ENCODE results near the gene GGT5.
A peak's percentile ranks its signal among the peaks of the same experiment; 100 is the strongest.
"Not testable (repeated sequence)": the region's sequence is repeated elsewhere in the genome, so short reads cannot be mapped to it uniquely, and the experiment has no call there.

GGT5 gene

GRCh38 chr22:24245030-24245431 is at the start of gene GGT5:
Gene GGT5 (minus strand): TSS chr22:24245082. CDS start chr22:24244725, 357 bp downstream.
- not testable (repeated sequence) for DNase-seq (ENCODE audit: low spot score)

- DNase-seq (ENCODE audit: low spot score) = not testable (repeated sequence)
Observed at GRCh38 chr22:24292202-24292830, 47.4 kb upstream of the GGT5 start.

- no peak for DNase-seq (ENCODE audit: low spot score)
Observed at GRCh38 chr22:24291515-24292201, 46.8 kb upstream of the GGT5 start.

- no peak for DNase-seq (ENCODE audit: low spot score)
Observed at GRCh38 chr22:24290459-24290858, 45.6 kb upstream of the GGT5 start.

GRCh38 chr22:24289741-24290163 is 44.9 kb upstream of the GGT5 start:
- peak; percentile 41 for DNase-seq (ENCODE audit: low spot score)

- peak; percentile 46 for DNase-seq (ENCODE audit: low spot score)
Observed at GRCh38 chr22:24289114-24289513, 44.2 kb upstream of the GGT5 start.

- not testable (repeated sequence) for DNase-seq (ENCODE audit: low spot score)
Observed at GRCh38 chr22:24287801-24288200, 42.9 kb upstream of the GGT5 start.

- DNase-seq (ENCODE audit: low spot score) = not testable (repeated sequence)
Observed at GRCh38 chr22:24287212-24287611, 42.3 kb upstream of the GGT5 start.

GRCh38 chr22:24285245-24285644 is 40.4 kb upstream of the GGT5 start:
- DNase-seq (ENCODE audit: low spot score) = no peak

- DNase-seq (ENCODE audit: low spot score) = peak; percentile 44
Observed at GRCh38 chr22:24284747-24285203, 39.9 kb upstream of the GGT5 start.

GRCh38 chr22:24282401-24282800 is 37.5 kb upstream of the GGT5 start:
- no peak for DNase-seq (ENCODE audit: low spot score)

- DNase-seq (ENCODE audit: low spot score) = not testable (repeated sequence)
Observed at GRCh38 chr22:24280363-24280762, 35.5 kb upstream of the GGT5 start.

GRCh38 chr22:24274696-24275405 is 30.0 kb upstream of the GGT5 start:
- DNase-seq (ENCODE audit: low spot score) = not testable (repeated sequence)

- not testable (repeated sequence) for DNase-seq (ENCODE audit: low spot score)
Observed at GRCh38 chr22:24273906-24274305, 29.0 kb upstream of the GGT5 start.

GRCh38 chr22:24273031-24273430 is 28.1 kb upstream of the GGT5 start:
- DNase-seq (ENCODE audit: low spot score) = not testable (repeated sequence)

- peak; percentile 48 for DNase-seq (ENCODE audit: low spot score)
Observed at GRCh38 chr22:24271386-24271854, 26.5 kb upstream of the GGT5 start.

- DNase-seq (ENCODE audit: low spot score) = peak; percentile 95
Observed at GRCh38 chr22:24270556-24271385, 25.9 kb upstream of the GGT5 start, which contains the start of gene SPECC1L. Gene SPECC1L (plus strand): TSS chr22:24270831. CDS start chr22:24302232, 31,401 bp downstream.

GRCh38 chr22:24266495-24266894 is 21.6 kb upstream of the GGT5 start:
- DNase-seq (ENCODE audit: low spot score) = not testable (repeated sequence)

- DNase-seq (ENCODE audit: low spot score) = no peak
Observed at GRCh38 chr22:24265734-24266133, 20.9 kb upstream of the GGT5 start.

- DNase-seq (ENCODE audit: low spot score) = peak; percentile 64
Observed at GRCh38 chr22:24264329-24264896, 19.5 kb upstream of the GGT5 start.

- not testable (repeated sequence) for DNase-seq (ENCODE audit: low spot score)
Observed at GRCh38 chr22:24263479-24263878, 18.6 kb upstream of the GGT5 start.
